Stimulated activated CD4-positive, alpha-beta T cell treated with anti-CD3 and anti-CD28 coated beads, Interleukin-1b, Interleukin-23, amount 100 ng/mL, for 24 hours (primary cell): ENCODE data around the gene SUN1.

Experiments
- DNase-seq, 4 experiments: peaks; one replicate each; pipeline ENCODE4 v3.0.0-alpha.2; 2020; ENCODE audit warnings: low read depth in 4 of 4, low spot score in 1 of 4

SUN1 gene

GRCh38 chr7:889391-889790 is 57.1 kb downstream of the SUN1 start:
- DNase-seq: no peak

GRCh38 chr7:890868-891267 is 58.6 kb downstream of the SUN1 start:
- no peak for DNase-seq

GRCh38 chr7:891291-891690 is 59.0 kb downstream of the SUN1 start:
- no peak for DNase-seq

- DNase-seq: no peak
These were observed 59.5 kb downstream of the SUN1 start for GRCh38 chr7:891805-892204.

GRCh38 chr7:892648-893593 is 60.6 kb downstream of the SUN1 start:
- no peak for DNase-seq

- no peak for DNase-seq
These were observed 61.4 kb downstream of the SUN1 start for GRCh38 chr7:893686-894085.

GRCh38 chr7:894164-894867 is 62.0 kb downstream of the SUN1 start:
- no peak for DNase-seq

- DNase-seq: no peak
These were observed 62.7 kb downstream of the SUN1 start for GRCh38 chr7:894927-895450.

GRCh38 chr7:895451-896052 is 63.3 kb downstream of the SUN1 start:
- DNase-seq: no peak

- DNase-seq: no peak
These were observed 64.2 kb downstream of the SUN1 start for GRCh38 chr7:896346-897075.

GRCh38 chr7:897086-897485 is 64.8 kb downstream of the SUN1 start:
- no peak for DNase-seq

- no peak for DNase-seq
These were observed 65.6 kb downstream of the SUN1 start for GRCh38 chr7:897771-898376.

- DNase-seq: no peak
These were observed 66.2 kb downstream of the SUN1 start for GRCh38 chr7:898460-898854.

- no peak for DNase-seq
These were observed 66.8 kb downstream of the SUN1 start for GRCh38 chr7:898855-899681.

- DNase-seq: no peak
These were observed 67.5 kb downstream of the SUN1 start for GRCh38 chr7:899806-900205.

- no peak for DNase-seq
These were observed 68.2 kb downstream of the SUN1 start for GRCh38 chr7:900331-901040.

GRCh38 chr7:901041-901387 is 68.7 kb downstream of the SUN1 start:
- no peak for DNase-seq

GRCh38 chr7:901388-902154 is 69.3 kb downstream of the SUN1 start:
- peak in 3 of 4 experiments; percentile 40 to 43 (median 42) for DNase-seq
